NCI-H2029 treated with DMSO at 0.1 percent for 48 hours (cell line): Measurements from ENCODE around the gene TPRN.

Experiments used
- DNase-seq: peaks from one replicate; lab custom pipeline; 2025; lab: John Stamatoyannopoulos, UW

Gene TPRN

GRCh38 chr9:137143459-137143858 lies 57.1 kb downstream of the TPRN start:
- DNase-seq, result no peak

- no peak for DNase-seq
These were observed 58.3 kb downstream of the TPRN start for GRCh38 chr9:137141976-137142936.
